Myocyte (in vitro differentiated cells): ENCODE measurements around the gene GALNS. TPM values are rescaled to one million over a fixed set of nuclear protein-coding genes. Genes with fewer than 3 reads are reported as not detected.

ENCODE experiments used
- DNase-seq: peaks from one replicate; pipeline ENCODE4 v3.0.0-alpha.2; 2012; ENCODE audit warnings: low read depth
- total RNA-seq: library from RNA; depleted of rRNA; stranded (reverse); fragments of >200 nt; gene quantifications from 2 replicates; pipeline ENCODE4 v1.2.3, GENCODE V29; 2014

GALNS gene
- total RNA-seq, 1 donor from 2014 or later = 34.8 TPM

DNA sequence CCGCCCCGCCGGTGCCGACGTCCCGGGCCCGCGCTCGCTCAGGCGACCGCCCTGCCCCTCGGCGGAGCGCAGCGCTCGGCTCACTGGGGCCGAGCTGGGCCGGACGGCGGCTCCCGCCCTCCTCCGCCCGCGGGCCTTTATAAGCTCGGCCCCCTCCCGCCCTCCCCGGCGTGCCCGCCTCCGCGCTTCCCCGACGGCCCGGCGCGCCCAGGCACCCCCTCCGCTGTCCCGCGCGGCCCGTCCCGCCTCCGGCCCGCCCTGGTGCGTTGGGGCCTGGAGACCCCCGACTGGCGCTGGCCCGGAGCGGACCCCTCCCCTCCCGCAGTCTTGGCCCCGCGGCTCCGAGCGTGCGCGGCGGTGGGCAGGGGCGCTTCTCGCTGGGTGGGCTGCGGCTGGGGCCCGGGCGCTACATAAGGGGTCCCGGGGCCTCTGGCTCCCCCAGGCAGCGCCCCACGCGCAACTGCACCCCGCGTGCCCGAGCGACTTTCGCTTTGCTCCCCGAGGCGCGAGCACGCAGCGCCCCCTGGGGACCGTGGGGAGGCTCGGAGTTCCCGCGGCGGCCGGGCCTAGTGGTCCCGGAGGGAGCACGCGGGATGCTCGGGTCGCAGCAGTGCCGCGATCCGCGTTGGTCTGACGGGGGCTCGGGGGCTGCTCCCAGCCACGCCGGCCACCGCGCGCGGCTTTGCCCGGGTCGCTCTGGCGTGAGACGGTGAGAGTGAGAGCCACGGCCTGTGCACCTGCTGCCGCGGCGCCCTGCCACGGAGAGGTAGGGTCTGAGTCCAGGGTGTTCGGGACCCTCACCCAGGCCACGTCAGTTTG is 71.4 kb downstream of the GALNS start, which contains the start of gene PIEZO1:
Gene PIEZO1, minus strand, starts transcription at position 115 of the 819 bp plus-strand sequence. CDS start 256 bp downstream, outside the sequence.
- DNase-seq = peak; percentile 78

DNA sequence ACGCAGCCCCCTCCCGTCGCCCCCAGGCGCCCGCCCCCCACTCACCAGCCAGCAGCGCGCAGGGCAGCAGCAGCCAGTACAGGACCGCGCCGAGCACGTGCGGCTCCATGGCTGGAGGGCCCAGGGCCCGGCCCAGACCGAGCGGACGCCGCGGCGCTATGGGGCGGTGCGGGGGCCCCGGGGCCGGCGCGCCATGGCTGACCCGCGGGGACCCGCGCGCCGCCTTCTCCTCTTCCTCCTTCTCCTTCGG is 72.0 kb downstream of the GALNS start:
- no peak for DNase-seq

GRCh38 chr16:88784074-88784855 is 72.5 kb downstream of the GALNS start:
- peak; percentile 83 for DNase-seq

DNA sequence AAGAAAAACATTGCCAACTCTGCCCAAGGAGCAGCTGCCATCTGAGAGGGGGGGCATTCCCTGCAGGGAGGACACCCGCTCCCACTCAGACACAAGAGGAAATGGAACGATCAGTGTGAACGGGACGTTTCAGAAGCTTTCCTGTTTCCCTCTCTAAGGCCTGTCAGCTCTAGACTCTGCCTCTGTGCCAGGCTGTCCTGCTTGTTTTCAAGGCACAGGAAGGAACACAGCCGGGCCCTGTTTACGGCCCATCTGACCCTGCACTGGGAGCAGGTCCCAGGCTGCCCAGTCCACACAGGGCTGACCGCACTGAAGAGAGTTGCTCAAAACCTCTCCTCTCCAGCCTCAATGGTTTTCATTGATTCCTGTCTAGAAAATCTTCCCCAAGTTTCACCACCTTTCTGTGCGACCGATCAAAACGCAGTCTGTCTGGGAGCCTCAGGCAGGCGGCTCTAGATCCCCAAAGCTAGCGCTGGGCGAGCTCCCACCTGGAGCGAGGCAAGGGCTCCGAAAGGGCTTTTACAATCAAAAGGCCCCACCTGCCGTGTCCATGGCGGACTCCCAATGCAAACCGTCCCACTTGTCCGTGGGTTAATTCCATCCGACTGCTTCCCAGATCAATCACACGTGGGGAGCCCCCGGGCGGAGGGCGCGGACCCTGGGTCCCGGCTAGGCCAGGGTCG is 73.2 kb downstream of the GALNS start:
- peak; percentile 61 for DNase-seq

DNA sequence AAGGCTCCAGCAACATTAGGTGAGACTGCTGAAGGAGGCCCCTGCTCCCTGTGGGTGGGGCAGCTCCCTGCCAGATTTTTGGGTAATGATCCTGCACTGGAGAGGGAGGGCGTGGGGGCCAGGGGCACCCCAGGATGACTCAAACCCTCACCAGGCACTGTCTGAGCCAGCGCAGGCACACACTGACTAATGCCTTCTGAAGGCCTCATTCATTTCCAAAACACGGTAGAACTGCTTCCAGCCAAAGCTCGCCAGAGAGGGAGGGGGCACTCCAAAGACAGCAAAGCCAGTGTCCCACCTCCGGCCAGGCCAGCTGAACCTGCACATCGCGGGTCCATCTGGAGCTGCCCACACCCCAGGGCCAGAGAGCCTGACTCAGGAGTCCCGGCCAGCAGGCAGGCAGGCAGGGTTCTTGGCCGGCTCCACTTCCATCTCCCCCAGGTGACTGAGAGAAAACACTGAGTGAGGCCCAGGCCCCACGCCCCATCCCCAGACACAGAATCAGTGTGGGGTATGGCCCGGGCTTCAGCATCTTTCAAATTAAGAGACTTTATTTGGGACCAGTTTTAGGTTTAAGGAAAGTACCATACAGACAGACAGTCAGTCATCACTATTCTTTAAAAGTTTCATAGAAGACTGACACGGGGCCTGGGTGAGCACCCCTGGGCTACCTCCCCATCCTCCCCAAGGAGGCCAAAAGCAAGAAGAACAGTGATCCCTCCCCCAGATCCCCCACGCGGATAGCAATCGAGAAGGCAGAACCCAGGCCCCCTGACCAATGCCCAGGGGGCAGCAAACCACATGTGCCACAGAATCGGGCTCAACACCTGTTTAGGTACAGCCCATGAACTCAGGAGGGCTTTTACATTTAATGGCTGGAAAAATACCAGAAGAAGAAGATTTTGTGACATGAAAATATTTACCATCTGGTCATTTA is 74.0 kb downstream of the GALNS start:
- peak; percentile 59 for DNase-seq

GRCh38 chr16:88781140-88782077 is 75.3 kb downstream of the GALNS start:
- DNase-seq = no peak

- no peak for DNase-seq
These were observed 76.3 kb downstream of the GALNS start for GRCh38 chr16:88780142-88781062.

- DNase-seq = no peak
These were observed 77.2 kb downstream of the GALNS start for GRCh38 chr16:88779406-88780141.

DNA sequence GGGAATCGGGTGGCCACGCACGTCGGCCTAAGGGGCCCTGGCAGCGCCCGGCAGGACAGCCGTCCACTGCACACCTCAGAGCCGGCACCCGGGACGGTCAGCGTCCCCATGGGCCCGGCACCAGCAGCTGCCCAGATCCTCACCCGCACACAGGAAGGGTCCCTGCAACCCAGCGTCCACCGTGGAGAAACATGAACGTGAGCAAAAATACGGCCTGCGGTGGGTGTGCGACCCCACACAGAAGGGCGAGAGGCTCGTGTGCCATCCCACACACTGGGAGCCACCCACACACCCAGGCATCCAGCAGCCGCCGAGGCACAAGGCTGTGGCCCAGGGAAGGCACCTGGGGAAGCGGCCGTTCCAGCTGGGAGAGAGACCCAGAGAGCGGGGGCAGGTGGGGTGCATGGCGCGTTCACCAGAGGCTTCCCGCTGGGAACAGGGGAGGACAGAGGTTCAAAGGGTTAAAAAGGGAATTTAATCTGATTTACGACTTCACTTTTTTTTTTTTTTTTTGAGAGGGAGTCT is 78.1 kb downstream of the GALNS start:
- DNase-seq = no peak

- DNase-seq = no peak
These were observed 78.5 kb downstream of the GALNS start for GRCh38 chr16:88778271-88778525.

DNA sequence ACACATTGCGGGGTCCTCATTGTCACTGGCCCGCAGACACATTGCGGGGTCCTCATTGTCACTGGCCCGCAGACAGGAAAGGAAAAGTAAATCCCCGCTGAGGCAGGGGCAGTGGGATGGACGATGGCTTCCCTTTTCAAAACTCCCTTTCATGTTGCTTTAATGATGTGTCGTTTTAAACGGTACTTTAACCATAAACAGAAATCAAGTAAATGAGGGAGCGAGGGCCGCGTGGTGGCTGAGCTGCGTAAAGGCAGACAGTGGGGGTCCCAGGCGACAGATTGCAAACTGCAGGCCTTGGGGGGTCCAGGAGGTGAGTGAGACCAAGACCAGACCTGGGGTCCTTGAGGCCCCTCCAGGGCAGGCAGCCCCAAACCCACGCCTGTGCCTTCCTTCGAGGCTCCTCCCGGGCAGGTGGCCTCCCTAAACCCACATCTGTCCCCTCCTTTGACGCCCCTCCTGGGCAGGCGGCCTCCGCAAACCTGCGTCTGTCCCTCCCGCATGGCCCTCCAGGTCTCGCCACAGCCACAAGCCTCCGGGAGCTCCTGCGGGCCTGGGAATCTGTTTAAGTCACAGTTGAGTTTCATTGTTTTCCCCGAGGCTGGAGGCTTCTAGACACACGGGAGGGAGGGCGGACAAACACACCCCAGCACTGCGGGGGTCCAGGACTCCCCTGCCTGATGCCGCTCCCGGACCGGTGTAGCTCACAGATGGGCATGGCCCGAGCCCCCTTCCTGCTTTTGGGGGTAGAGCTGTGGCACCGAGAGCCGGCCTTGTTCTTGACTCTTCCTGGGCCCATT is 79.1 kb downstream of the GALNS start:
- no peak for DNase-seq

GRCh38 chr16:88775825-88776224 is 80.9 kb downstream of the GALNS start:
- no peak for DNase-seq

- DNase-seq = no peak
These were observed 82.0 kb downstream of the GALNS start for GRCh38 chr16:88774544-88775393.

DNA sequence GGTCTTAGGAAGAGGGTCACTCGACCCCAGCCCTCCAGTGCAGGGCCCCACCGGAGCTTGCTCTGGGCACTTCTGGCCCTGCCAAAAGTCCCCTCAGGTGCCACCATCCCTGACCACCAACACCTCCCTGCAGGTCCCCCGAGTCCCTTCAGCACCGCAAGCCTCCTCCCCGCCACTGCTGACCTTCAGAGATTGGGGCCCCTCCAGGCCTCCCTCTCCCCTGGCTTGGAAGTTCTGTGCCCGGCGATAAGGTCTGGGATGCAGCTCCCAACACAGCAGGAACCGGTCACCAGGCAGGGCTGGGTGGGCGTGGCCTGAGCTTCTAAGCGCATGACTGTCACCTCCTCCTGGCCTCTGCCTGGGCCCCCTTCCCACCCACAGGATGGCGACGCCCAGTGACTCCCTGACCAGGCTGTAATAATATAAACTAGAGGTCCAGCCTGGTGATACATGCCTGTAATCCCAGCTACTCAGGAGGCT is 82.9 kb downstream of the GALNS start:
- DNase-seq = peak; percentile 94

DNA sequence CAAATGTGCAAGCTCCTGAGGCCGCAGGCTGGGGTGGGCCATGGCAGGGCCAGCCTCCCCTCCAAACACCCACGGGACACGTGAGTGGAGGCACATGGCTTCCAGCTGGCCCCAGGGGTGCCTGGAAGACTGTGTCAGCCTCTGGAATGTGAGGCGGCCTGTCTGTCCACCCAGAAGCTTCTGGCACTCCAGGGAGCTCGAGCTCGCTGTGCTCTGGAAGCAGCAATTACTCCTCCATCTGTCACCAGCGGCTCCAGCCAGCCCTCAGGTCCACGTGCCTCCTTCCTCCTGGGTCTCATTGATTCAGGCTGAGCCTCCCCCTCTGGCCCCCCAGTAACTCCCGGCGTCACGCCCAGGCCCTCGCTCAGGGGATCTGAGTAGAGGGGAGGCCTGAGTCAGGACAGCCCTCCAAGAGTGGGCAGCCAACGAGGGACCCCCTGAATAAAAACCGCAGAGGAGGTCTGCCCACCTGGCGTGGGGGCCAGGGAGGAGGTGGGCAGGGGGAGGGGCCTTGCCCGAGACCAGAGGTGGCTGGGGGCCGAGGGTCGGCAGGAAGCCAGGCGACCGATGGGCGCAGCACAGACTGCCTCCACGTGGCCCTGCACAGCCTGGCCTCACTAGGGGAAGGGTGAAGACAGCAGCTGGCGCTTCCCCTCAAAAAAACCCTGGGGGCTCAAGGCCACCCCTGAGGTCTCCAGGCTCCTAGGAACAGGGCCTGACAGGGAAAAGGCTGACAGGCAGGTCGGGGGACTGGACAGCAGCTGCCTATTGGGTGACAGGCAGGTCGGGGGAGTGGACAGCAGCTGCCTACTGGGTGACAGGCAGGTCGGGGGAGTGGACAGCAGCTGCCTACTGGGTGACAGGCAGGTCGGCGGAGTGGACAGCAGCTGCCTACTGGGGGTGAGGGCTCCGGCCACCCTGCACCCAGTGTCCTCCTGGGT is 83.6 kb downstream of the GALNS start:
- peak; percentile 98 for DNase-seq
